Activated naive CD8-positive, alpha-beta T cell (primary cell): ENCODE results near the gene TEN1.
A peak's percentile ranks its signal among the peaks of the same experiment; 100 is the strongest.

Experiments
- H3K27ac Mint-ChIP-seq: one replicate; pipeline ENCODE4 v1.8.0; 2021; ENCODE audit warnings: mixed read lengths
- H3K27me3 Mint-ChIP-seq: one replicate; pipeline ENCODE4 v1.8.0; 2021; ENCODE audit warnings: mixed read lengths
- H3K36me3 Mint-ChIP-seq: one replicate; pipeline ENCODE4 v1.8.0; 2021; ENCODE audit warnings: mixed read lengths
- H3K4me1 Mint-ChIP-seq: one replicate; pipeline ENCODE4 v1.8.0; 2021; ENCODE audit warnings: low read depth, mixed read lengths
- H3K4me3 Mint-ChIP-seq: one replicate; pipeline ENCODE4 v1.8.0; 2021; ENCODE audit warnings: mild to moderate bottlenecking, mixed read lengths
- H3K9me3 Mint-ChIP-seq: one replicate; pipeline ENCODE4 v1.8.0; 2021; ENCODE audit warnings: low read depth, mixed read lengths

Gene TEN1, protein sequence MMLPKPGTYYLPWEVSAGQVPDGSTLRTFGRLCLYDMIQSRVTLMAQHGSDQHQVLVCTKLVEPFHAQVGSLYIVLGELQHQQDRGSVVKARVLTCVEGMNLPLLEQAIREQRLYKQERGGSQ

DNA sequence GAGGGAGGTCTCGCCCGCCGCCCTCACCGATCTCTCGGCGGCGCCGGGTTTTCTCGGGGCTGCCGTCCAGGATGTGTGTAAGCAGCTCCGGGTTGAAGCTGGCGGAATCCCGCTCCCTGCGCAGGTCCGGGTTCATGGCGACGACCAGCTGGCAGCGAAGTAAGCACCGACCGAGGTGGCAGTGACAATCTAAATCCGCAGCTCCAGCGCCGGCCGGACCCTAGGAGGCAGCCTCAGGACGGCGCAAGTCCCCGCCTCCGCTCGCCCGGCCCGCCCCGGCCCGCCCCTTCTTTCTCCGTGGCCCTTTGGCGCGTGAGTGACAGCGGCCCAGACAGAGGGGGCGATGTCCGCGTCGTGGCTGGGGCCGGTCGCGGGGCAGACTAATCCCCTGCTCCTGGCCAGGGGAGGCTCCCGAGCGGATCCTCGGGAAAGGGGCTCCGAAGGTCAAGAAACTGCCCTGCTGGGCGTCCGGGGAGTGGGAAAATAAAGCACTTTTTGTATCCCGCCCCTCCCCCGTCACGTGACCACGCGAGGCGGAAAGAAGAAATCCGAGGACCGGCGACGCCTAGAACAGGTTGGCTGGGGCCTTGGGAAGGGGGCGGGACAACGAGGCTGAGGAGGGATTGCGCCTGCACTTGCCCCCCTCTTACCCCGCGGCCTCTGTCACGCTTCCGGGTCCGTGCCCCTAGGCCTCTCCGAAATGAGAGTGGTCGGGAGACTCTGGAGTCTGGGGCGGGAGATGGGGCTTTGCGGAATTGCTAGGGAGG lies at the start of gene TEN1, which contains the start of gene ACOX1:
TSS of gene TEN1 (plus strand) at position 303 of the 767 bp plus-strand sequence. CDS start 6,953 bp downstream, outside the sequence.
TSS of gene ACOX1 (minus strand) at position 229 of the 767 bp plus-strand sequence. CDS start at position 136, 93 bp downstream.
- Mint-ChIP-seq H3K4me1 (peaks cover 42% of the 10 kb centered on the region), H3K36me3 (no peaks in the 10 kb centered on the region), H3K4me3 (peak within 1 kb of the TSS; percentile 99), H3K27me3 (no peaks in the 10 kb centered on the region), H3K9me3 (no peaks in the 10 kb centered on the region), H3K27ac (peak within 1 kb of the TSS; percentile 100)

DNA sequence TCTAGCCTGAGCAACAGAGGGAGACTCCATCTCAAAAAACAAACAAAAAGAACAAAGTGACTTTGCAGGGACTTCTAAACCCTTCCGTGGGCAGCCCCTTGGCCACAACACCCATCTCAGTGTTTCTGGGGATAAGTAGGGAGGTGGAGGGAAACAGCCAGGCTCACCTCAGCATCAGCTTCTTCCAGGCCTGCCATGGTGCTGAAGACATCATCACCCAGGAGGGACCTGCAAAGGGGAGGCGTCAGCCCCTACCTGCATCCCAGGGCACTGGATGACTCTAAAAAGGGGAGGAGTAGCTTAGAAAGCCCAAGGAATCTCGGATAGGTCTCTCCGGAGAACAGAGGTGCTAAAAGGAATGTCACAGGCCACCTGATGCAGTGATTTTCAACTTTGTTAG lies 48.0 kb upstream of the TEN1 start:
- no peaks in the 10 kb centered on the region for H3K9me3 Mint-ChIP-seq
- H3K36me3 Mint-ChIP-seq: peaks cover 2% of the 10 kb centered on the region
- H3K4me3 Mint-ChIP-seq: no peak overlapping the region
- no peaks in the 10 kb centered on the region for H3K27me3 Mint-ChIP-seq
- no peaks in the 10 kb centered on the region for H3K4me1 Mint-ChIP-seq
- no peak overlapping the region for H3K27ac Mint-ChIP-seq

DNA sequence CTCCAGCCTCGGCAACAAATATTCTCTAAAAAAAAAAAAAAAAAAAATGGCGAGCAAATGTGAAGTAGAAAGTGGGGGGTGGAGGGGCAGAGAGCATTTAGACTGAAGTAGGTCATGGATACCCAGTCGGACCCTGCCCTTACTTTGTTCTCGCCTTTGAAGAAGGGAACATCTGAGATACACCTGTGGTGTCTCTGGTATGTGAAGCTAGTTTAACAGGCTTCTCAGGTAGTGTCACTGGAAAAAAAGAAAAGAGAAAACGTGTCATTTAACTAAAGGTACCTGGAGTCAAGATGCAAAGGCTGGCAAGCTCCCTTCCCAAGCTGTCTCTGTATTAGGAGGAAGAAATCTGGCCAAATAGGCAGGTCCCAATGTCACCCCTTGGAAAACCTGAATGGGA lies 46.2 kb upstream of the TEN1 start:
- Mint-ChIP-seq H3K4me3 (no peak overlapping the region), H3K9me3 (no peaks in the 10 kb centered on the region), H3K36me3 (peaks cover 2% of the 10 kb centered on the region), H3K4me1 (no peaks in the 10 kb centered on the region), H3K27ac (no peak overlapping the region), H3K27me3 (no peaks in the 10 kb centered on the region)

DNA sequence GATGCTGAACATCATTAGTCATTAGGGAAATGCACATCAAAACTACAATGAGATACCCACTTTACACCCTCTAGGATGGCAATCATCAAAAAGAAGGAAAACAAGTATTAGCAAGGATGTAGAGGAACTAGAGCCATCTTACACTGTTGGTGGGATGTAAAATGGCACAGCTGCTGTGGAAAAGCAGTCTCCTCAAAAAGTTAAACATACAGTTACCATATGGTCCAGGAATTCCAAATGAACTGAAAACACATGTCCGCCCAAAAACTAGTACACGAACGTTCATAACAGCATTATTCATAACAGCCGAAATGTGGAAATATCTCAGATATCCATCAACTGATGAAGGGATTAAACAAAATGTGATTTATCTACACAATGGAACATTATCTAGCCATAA lies 45.2 kb upstream of the TEN1 start:
- H3K9me3 Mint-ChIP-seq: no peaks in the 10 kb centered on the region
- no peaks in the 10 kb centered on the region for H3K27me3 Mint-ChIP-seq
- H3K4me3 Mint-ChIP-seq: no peak overlapping the region
- peaks cover 2% of the 10 kb centered on the region for H3K36me3 Mint-ChIP-seq
- no peak overlapping the region for H3K27ac Mint-ChIP-seq
- no peaks in the 10 kb centered on the region for H3K4me1 Mint-ChIP-seq

DNA sequence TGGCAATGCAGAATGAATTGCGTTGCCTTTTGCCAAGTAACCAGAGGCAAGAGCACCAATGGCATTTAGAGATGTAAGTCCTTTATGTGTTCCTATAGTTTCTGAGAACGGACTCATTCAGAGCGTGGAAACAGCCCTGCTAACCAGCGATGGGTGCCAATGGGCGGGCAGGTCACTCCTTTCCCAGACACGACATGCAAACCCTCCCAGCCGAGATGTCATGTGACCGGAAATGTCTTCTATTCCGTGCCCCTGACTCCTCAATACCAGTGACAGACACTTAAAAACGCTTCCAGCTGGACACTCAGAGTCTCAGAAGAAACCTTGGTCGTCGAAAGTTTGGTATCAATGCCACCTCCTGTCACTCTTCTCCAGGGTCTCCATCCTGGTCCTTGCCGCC lies 41.4 kb upstream of the TEN1 start:
- Mint-ChIP-seq H3K27me3 (no peaks in the 10 kb centered on the region), H3K4me1 (peaks cover 12% of the 10 kb centered on the region), H3K27ac (no peak overlapping the region), H3K9me3 (no peaks in the 10 kb centered on the region), H3K36me3 (peaks cover 2% of the 10 kb centered on the region), H3K4me3 (no peak overlapping the region)

DNA sequence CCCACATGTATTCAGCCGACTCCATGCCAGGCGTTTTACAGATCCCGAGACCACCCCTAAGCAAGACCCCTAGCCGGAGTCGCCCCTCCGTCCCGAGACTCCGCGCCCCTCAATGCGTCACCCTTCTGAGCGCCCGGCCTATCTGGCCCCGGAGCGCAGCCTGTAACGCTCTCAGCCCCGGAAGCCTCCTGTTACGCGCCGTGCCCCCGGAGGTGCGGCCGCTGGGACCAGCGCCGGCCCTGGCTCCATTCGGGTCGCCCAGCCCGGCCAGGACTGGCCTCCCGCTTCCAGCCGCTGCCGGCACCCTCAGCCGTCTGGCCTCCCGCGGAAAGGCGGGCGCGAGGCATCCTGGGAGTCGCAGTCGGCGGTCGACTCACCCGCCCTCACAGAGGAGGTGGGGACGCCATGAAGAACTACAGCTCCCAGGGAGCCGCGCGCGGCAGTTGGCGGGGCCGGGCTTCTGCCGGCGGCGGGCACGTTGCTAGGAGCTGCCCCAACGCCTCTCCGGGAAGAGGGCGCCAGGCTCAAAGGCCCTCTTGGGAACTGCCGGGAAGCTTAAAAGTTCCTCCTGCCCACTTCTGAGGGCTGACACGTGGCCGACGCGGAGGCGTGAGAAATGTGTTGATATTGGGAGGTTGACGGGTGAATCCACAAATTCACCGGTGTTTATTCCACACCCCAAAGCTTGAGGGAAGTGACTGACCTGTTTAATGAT lies 38.2 kb upstream of the TEN1 start, which contains the start of gene FBF1:
TSS of gene FBF1 (minus strand) at position 316 of the 715 bp plus-strand sequence. CDS start 2,893 bp downstream, outside the sequence.
- Mint-ChIP-seq H3K36me3 (no peaks in the 10 kb centered on the region), H3K27me3 (no peaks in the 10 kb centered on the region), H3K27ac (peak within 1 kb of the TSS; percentile 91), H3K4me3 (peak within 1 kb of the TSS; percentile 94), H3K9me3 (no peaks in the 10 kb centered on the region), H3K4me1 (peaks cover 12% of the 10 kb centered on the region)

DNA sequence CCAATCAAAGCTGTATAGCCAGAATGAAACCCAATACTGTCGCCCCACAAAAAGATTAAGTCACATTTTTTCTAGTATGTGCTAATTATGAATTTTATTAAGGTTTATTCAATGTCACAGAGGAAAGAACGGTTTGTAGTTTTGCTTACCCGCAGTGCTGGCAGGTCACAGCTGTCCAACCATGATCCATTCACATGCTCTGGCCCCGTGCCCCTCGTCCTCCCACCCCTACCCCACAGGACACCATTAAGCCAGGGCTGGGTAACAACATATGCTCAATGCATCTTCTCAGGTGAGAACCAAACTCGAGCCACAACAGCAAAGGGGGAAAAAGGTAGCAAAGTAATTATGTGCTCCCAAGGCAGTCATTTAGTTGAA lies 37.6 kb upstream of the TEN1 start:
- peak overlapping the region; percentile 68 for H3K27ac Mint-ChIP-seq
- peak overlapping the region; percentile 94 for H3K4me3 Mint-ChIP-seq
- no peaks in the 10 kb centered on the region for H3K36me3 Mint-ChIP-seq
- no peaks in the 10 kb centered on the region for H3K27me3 Mint-ChIP-seq
- H3K4me1 Mint-ChIP-seq: peaks cover 12% of the 10 kb centered on the region
- no peaks in the 10 kb centered on the region for H3K9me3 Mint-ChIP-seq

DNA sequence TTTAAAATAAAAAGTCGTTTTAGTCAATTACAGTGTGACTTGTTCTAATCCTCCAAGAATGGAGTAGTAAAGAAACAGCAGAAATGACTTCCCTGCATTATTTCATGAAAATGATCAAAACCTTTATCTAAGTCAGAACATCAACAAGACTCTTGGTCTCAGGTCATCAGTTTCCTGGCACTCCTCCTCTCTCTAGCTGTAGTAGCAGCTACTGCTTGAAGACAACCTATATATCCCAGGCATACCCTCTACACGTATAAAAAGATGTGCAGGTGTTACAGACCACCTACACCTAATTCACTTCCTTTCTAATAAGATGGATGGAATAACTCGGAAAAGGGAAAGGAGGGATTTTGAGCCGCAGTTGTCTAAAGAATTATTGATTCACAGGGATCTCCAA lies 36.6 kb upstream of the TEN1 start:
- Mint-ChIP-seq H3K4me1 (peaks cover 12% of the 10 kb centered on the region), H3K27me3 (no peaks in the 10 kb centered on the region), H3K36me3 (no peaks in the 10 kb centered on the region), H3K4me3 (peak overlapping the region; percentile 32), H3K9me3 (no peaks in the 10 kb centered on the region), H3K27ac (no peak overlapping the region)

DNA sequence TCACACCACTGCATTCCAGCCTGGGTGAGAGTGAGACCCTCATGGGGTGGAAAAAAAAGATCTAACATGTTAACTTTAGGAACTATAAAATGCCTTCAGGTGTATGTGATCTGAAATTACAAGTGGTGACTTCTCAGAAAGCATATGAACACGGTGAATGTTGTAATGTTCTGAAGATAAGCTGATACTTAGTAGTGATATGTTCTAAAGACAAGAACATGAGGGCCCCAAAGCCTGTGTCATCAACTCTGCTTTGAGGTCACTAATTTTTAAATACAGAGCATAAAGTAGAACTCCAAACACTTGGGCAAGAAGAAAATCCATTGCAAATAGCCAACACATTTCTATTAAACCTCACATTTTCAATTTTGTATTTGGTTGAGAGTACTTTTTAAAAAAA lies 35.5 kb upstream of the TEN1 start:
- H3K36me3 Mint-ChIP-seq: no peaks in the 10 kb centered on the region
- H3K27ac Mint-ChIP-seq: no peak overlapping the region
- H3K4me3 Mint-ChIP-seq: no peak overlapping the region
- H3K4me1 Mint-ChIP-seq: peaks cover 12% of the 10 kb centered on the region
- H3K9me3 Mint-ChIP-seq: no peaks in the 10 kb centered on the region
- H3K27me3 Mint-ChIP-seq: no peaks in the 10 kb centered on the region

DNA sequence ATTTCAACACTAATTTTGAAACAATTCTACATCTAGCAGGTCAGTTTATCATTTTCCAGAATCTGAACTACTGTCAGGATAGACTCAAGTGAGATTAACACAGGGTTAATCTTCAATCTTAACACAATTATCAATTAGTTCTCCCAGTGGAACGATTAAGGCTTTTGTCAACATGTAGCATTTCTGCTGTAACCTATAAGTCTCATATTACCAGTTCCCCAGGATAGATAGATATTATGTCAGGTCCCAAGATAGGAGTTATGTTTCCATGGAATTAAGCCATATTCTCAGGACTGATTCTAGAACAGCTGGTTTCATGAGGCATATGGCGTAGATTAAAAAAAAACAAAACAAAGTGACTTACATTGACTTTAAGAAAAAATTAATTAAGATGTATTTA lies 33.8 kb upstream of the TEN1 start:
- no peaks in the 10 kb centered on the region for H3K27me3 Mint-ChIP-seq
- H3K27ac Mint-ChIP-seq: no peak overlapping the region
- H3K4me1 Mint-ChIP-seq: peaks cover 11% of the 10 kb centered on the region
- H3K9me3 Mint-ChIP-seq: no peaks in the 10 kb centered on the region
- no peak overlapping the region for H3K4me3 Mint-ChIP-seq
- peaks cover 2% of the 10 kb centered on the region for H3K36me3 Mint-ChIP-seq

DNA sequence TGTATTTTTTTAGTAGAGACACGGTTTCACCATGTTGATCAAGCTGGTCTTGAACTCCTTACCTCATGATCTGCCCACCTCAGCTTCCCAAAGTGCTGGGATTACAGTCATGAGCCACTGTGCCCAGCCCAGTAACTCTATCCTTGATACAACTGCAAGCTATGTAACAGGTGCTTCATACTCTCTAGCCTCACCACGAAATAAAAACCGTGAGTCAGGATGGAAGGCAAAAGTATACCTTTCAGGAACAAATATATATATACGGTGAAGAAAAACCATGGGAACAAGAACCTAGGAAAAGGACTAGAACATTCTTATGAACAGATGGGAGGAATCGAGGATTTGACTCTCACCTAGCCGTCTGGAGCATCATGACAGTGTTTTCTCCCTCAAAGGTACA lies 28.6 kb upstream of the TEN1 start:
- H3K4me1 Mint-ChIP-seq: no peaks in the 10 kb centered on the region
- no peaks in the 10 kb centered on the region for H3K27me3 Mint-ChIP-seq
- no peaks in the 10 kb centered on the region for H3K9me3 Mint-ChIP-seq
- no peak overlapping the region for H3K27ac Mint-ChIP-seq
- no peak overlapping the region for H3K4me3 Mint-ChIP-seq
- peaks cover 8% of the 10 kb centered on the region for H3K36me3 Mint-ChIP-seq

DNA sequence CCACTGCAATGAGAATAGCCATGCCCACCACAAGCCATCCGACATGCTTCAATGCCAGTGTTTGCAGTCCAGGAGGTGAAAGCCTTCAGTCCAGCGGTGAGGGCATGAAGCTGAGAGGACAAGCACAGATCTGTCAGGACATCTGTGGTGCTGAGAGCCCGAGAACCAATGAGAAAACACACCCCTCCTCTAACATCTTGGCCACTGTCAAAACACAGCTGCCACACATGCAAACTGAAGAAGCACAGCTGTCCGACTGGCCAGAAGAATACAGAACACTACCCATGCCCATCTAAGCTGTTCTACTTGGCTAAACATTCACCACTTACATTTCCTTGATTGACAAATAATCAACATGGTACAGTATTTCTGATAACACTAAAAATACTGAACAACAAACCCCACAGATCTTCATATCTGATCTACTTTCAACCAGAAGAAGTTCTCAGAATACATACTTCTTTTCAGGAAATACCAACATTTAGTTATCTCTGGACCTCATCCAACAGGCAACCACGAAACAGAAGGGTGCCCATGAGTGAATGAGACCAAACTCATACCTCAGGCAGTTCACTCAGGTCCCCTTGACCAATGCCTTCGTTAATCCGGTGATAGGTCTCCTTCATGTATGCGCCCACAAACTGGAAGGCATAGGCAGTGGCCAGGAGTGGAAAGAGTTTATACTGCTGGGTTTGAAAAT lies 28.0 kb upstream of the TEN1 start:
- Mint-ChIP-seq H3K4me1 (no peaks in the 10 kb centered on the region), H3K9me3 (no peaks in the 10 kb centered on the region), H3K36me3 (peaks cover 8% of the 10 kb centered on the region), H3K4me3 (no peak overlapping the region), H3K27me3 (no peaks in the 10 kb centered on the region), H3K27ac (no peak overlapping the region)

DNA sequence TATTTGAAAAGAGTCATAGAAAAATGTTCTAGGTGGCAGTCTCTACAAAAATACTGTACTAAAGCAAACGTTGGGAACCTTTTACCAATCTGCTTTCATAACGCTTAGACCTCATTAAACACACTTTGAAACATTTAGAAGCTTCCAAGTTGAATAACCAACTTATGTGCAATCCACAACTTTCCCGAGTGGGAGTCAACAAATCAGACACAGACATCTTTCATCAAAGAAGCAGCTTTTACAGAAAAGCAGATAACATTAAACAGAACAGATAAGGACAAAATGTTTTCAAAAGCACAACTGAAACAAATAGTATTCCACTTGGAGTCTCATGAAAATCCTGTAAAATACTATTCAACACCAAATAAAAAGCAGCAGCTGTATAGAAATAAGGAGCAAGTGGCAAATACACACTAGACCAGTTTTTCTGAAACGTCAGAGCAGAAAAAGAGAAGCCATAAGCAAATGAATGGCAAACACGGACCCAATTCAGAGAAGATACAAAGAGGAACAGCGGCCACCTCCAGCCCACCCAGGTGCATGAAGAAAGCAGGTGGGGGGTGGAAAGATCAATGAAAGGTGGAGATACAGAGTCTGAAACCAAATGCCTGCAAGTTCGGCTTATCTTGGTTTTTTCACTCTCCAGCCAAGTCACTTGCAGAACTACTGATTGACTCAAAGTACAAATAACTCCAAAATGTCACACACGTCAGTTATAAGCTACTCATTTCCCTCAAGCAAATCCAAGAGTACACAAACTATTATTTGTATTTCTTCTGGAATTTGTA lies 19.8 kb upstream of the TEN1 start:
- peaks cover 6% of the 10 kb centered on the region for H3K36me3 Mint-ChIP-seq
- peaks cover 3% of the 10 kb centered on the region for H3K4me1 Mint-ChIP-seq
- H3K4me3 Mint-ChIP-seq: no peak overlapping the region
- H3K27me3 Mint-ChIP-seq: no peaks in the 10 kb centered on the region
- no peak overlapping the region for H3K27ac Mint-ChIP-seq
- H3K9me3 Mint-ChIP-seq: no peaks in the 10 kb centered on the region

DNA sequence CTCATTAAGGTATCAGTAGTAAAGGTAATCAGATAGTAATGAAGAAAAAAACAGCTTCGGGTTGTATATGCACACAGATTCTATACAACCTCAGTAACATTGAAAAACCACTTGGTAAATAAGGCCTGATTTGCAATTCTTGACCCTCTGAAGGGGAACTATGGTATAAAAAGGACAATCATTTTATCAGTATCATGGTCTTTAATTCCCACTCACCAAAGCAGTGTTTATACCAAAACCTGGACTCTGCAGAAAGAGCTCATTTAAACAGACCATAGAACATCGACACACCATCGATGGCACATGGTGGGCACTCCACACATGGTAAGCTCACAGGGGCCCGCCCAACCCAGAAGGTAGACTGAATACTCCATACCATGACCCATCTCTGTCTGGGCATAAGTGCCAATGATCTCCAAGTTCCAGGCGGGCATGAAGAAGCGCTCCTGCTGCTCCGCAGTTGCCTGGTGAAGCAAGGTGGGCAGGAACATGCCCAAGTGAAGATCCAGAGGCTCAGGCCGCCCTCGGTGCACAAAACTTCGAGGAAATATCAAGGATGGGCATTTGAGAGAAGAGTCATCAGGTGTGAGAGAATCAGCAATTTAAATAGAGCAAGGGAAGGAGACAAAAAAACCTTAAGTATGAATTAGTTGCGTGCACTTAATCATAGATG lies 19.1 kb upstream of the TEN1 start:
- no peak overlapping the region for H3K27ac Mint-ChIP-seq

More for the DNA sequence above, 19.1 kb upstream of the TEN1 start:
- no peaks in the 10 kb centered on the region for H3K9me3 Mint-ChIP-seq
- no peaks in the 10 kb centered on the region for H3K27me3 Mint-ChIP-seq
- peaks cover 6% of the 10 kb centered on the region for H3K36me3 Mint-ChIP-seq
- no peak overlapping the region for H3K4me3 Mint-ChIP-seq
- H3K4me1 Mint-ChIP-seq: peaks cover 5% of the 10 kb centered on the region
